ENCODE data around the gene HOXA13. TPM values are rescaled to one million over a fixed set of nuclear protein-coding genes. Genes with fewer than 3 reads are reported as not detected.

Gene HOXA13
- polyA plus RNA-seq, 1 donor (not counting 4 experiments of a cell fraction or from before 2014, with no cell fraction given): not detected

- no peaks in the 10 kb centered on the region for H4K20me1 ChIP-seq (ENCODE audit: control insufficient read depth, extremely low read depth, insufficient read depth, low read length)
- no peaks in the 10 kb centered on the region for H3K9me3 ChIP-seq (ENCODE audit: control insufficient read depth, low read depth, low read length)
- no peaks in the 10 kb centered on the region for H3K27me3 ChIP-seq (ENCODE audit: control insufficient read depth, extremely low read depth, insufficient read depth, low read length)
- TF ChIP-seq EZH2 (IDR thresholded peaks at IDR 0.05; ENCODE audit: low read length) (no peak), CTCF (optimal IDR thresholded peaks at IDR 0.05 in 1 of 3, IDR thresholded peaks at IDR 0.05 in 1 of 3, conservative IDR thresholded peaks at IDR 0.05 in 1 of 3; ENCODE audit: extremely low read depth in 1 of 3, insufficient read depth in 2 of 3, low read length in 3 of 3) (peak in 2 of 3 experiments; percentile 75 to 92)
- dilution Hi-C loops (cut with MboI; ENCODE audit: extremely low pct_ligation_motif_present, low sequenced_read_pairs): no loop called here
- H3K4me3 ChIP-seq (ENCODE audit: control insufficient read depth in 2 of 3, extremely low read depth in 1 of 3, insufficient read depth in 2 of 3, low read depth in 1 of 3, low read length in 3 of 3): peak overlapping the region; percentile 60 to 83 (median 74)
- peak overlapping the region; percentile 93 for H3K9ac ChIP-seq (ENCODE audit: control insufficient read depth, extremely low read depth, insufficient read depth, low read length)
- peak overlapping the region; percentile 98 for H3K4me2 ChIP-seq (ENCODE audit: control insufficient read depth, extremely low read depth, insufficient read depth, low read depth, low read length)
- FAIRE-seq: no peak
- H3K4me1 ChIP-seq (ENCODE audit: control insufficient read depth, extremely low read depth, insufficient read depth, low read length): peaks cover 77% of the 10 kb centered on the region
- H3K79me2 ChIP-seq (ENCODE audit: control insufficient read depth, insufficient read depth, low read length): peaks cover 81% of the 10 kb centered on the region
- peak overlapping the region; percentile 87 for H3K27ac ChIP-seq (ENCODE audit: control insufficient read depth, insufficient read depth, low read length)
- no peak for DNase-seq (ENCODE audit: low read depth, low spot score)
- no peaks in the 10 kb centered on the region for H3K36me3 ChIP-seq (ENCODE audit: control insufficient read depth in 2 of 2, extremely low read depth in 1 of 2, insufficient read depth in 2 of 2, low read length in 2 of 2)
- H3K9me1 ChIP-seq (ENCODE audit: control insufficient read depth, extremely low read depth, insufficient read depth, low read length): no peaks in the 10 kb centered on the region
- H2AFZ ChIP-seq (ENCODE audit: control insufficient read depth, low read length): peak overlapping the region; percentile 82
Observed at GRCh38 chr7:27150568-27151340, 49.1 kb downstream of the HOXA13 start.

GRCh38 chr7:27149842-27150567 lies 49.9 kb downstream of the HOXA13 start:
- H3K9ac ChIP-seq (ENCODE audit: control insufficient read depth, extremely low read depth, insufficient read depth, low read length): peak overlapping the region; percentile 93
- FAIRE-seq (no peak), DNase-seq (ENCODE audit: low read depth, low spot score) (no peak)
- peak overlapping the region; percentile 81 for H2AFZ ChIP-seq (ENCODE audit: control insufficient read depth, low read length)
- peak overlapping the region; percentile 98 for H3K4me2 ChIP-seq (ENCODE audit: control insufficient read depth, extremely low read depth, insufficient read depth, low read depth, low read length)
- H3K9me3 ChIP-seq (ENCODE audit: control insufficient read depth, low read depth, low read length): no peaks in the 10 kb centered on the region
- peaks cover 73% of the 10 kb centered on the region for H3K4me1 ChIP-seq (ENCODE audit: control insufficient read depth, extremely low read depth, insufficient read depth, low read length)
- TF ChIP-seq EZH2 (IDR thresholded peaks at IDR 0.05; ENCODE audit: low read length) (no peak), CTCF (optimal IDR thresholded peaks at IDR 0.05 in 1 of 3, IDR thresholded peaks at IDR 0.05 in 1 of 3, conservative IDR thresholded peaks at IDR 0.05 in 1 of 3; ENCODE audit: extremely low read depth in 1 of 3, insufficient read depth in 2 of 3, low read length in 3 of 3) (no peak)
- H3K36me3 ChIP-seq (ENCODE audit: control insufficient read depth in 2 of 2, extremely low read depth in 1 of 2, insufficient read depth in 2 of 2, low read length in 2 of 2): peaks cover 0 to 2% of the 10 kb centered on the region in 2 experiments
- H3K27me3 ChIP-seq (ENCODE audit: control insufficient read depth, extremely low read depth, insufficient read depth, low read length): no peaks in the 10 kb centered on the region
- H3K4me3 ChIP-seq (ENCODE audit: control insufficient read depth in 2 of 3, extremely low read depth in 1 of 3, insufficient read depth in 2 of 3, low read depth in 1 of 3, low read length in 3 of 3): peak overlapping the region; percentile 60 to 83 (median 74)
- H3K27ac ChIP-seq (ENCODE audit: control insufficient read depth, insufficient read depth, low read length): peak overlapping the region; percentile 87
- H4K20me1 ChIP-seq (ENCODE audit: control insufficient read depth, extremely low read depth, insufficient read depth, low read length): no peaks in the 10 kb centered on the region
- no peaks in the 10 kb centered on the region for H3K9me1 ChIP-seq (ENCODE audit: control insufficient read depth, extremely low read depth, insufficient read depth, low read length)
- dilution Hi-C loops (cut with MboI; ENCODE audit: extremely low pct_ligation_motif_present, low sequenced_read_pairs): no loop called here
- peaks cover 82% of the 10 kb centered on the region for H3K79me2 ChIP-seq (ENCODE audit: control insufficient read depth, insufficient read depth, low read length)

Measured in keratinocyte (primary cell).